Retinal pigment epithelial cell (primary cell): ENCODE data around the gene UBIAD1.
"Not testable (repeated sequence)": the region's sequence is repeated elsewhere in the genome, so short reads cannot be mapped to it uniquely, and the experiment has no call there.

ENCODE experiments used
- DNase-seq: peaks from one replicate; pipeline ENCODE4 v3.0.0-alpha.2; 2010; ENCODE audit warnings: low read depth
- H3K4me3 ChIP-seq: 2 replicates; pipeline ENCODE4 v1.5.1; 2011; ENCODE audit warnings: mild to moderate bottlenecking, low read length, control low read depth, moderate library complexity
- CTCF ChIP-seq: conservative IDR thresholded peaks from 2 replicates; pipeline ENCODE4 v1.5.1; 2011; ENCODE audit warnings: low read depth, low read length, control low read depth, inconsistent platforms

The UBIAD1 gene

GRCh38 chr1:11286735-11287410 is 13.9 kb downstream of the UBIAD1 start:
- DNase-seq, result no peak
- no peak for TF ChIP-seq CTCF
- no peak overlapping the region for H3K4me3 ChIP-seq

GRCh38 chr1:11289064-11289463 is 16.1 kb downstream of the UBIAD1 start:
- H3K4me3 ChIP-seq, result no peak overlapping the region
- DNase-seq, result no peak
- no peak for TF ChIP-seq CTCF

- no peak overlapping the region for H3K4me3 ChIP-seq
- DNase-seq, result no peak
- TF ChIP-seq CTCF, result no peak
These were observed 18.1 kb downstream of the UBIAD1 start for GRCh38 chr1:11291049-11291448.

GRCh38 chr1:11293856-11294255 is 20.9 kb downstream of the UBIAD1 start:
- DNase-seq, result no peak
- no peak for TF ChIP-seq CTCF
- no peak overlapping the region for H3K4me3 ChIP-seq

GRCh38 chr1:11294951-11295350 is 22.0 kb downstream of the UBIAD1 start:
- TF ChIP-seq CTCF, result no peak
- no peak overlapping the region for H3K4me3 ChIP-seq
- DNase-seq, result no peak

GRCh38 chr1:11295905-11296304 is 22.9 kb downstream of the UBIAD1 start:
- no peak overlapping the region for H3K4me3 ChIP-seq
- no peak for TF ChIP-seq CTCF
- DNase-seq, result no peak

GRCh38 chr1:11297774-11298173 is 24.8 kb downstream of the UBIAD1 start:
- DNase-seq, H3K4me3 ChIP-seq: not testable (repeated sequence)
